CD4-positive, CD25-positive, alpha-beta regulatory T cell (primary cell): ENCODE measurements around the gene CHRNA10. TPM values are rescaled to one million over a fixed set of nuclear protein-coding genes. Genes with fewer than 3 reads are reported as not detected.

ENCODE experiments used
- polyA plus RNA-seq, 4 donors: library from polyadenylated mRNA; unstranded; fragments of 300-500 nt; fragmentation: Illumina TruSeq; gene quantifications; one replicate each; pipeline ENCODE4 v1.2.3, GENCODE V29; 2021
- total RNA-seq: library from RNA; stranded (reverse); gene quantifications from one replicate; pipeline ENCODE4 v1.2.3, GENCODE V29; 2022

CHRNA10 gene
- total and polyA plus RNA-seq, 5 donors from 2014 or later, result 0.21 to 1.4 (median 0.40) TPM; not detected in 2

Other genes with a start within 250 kb of the CHRNA10 start
- gene ART5, start 29.4 kb downstream of the CHRNA10 start, total RNA-seq, result not detected
- gene ART5, start 29.4 kb downstream of the CHRNA10 start, polyA plus RNA-seq, result not detected
- not detected for gene ART1, start 26.3 kb downstream of the CHRNA10 start, total RNA-seq
- not detected for gene ART1, start 26.3 kb downstream of the CHRNA10 start, polyA plus RNA-seq
- gene NUP98, start 126.2 kb upstream of the CHRNA10 start, total RNA-seq, result 131 TPM
- 10 to 100 TPM; 28.0 to 48.7 (median 44.6) TPM for gene NUP98, start 126.2 kb upstream of the CHRNA10 start, polyA plus RNA-seq
- gene PGAP2, start 137.2 kb upstream of the CHRNA10 start, total RNA-seq, result 11.6 TPM
- 10 to 100 TPM; 11.4 to 16.7 (median 14.0) TPM for gene PGAP2, start 137.2 kb upstream of the CHRNA10 start, polyA plus RNA-seq
- 173 TPM for gene RHOG, start 169.6 kb upstream of the CHRNA10 start, total RNA-seq
- gene RHOG, start 169.6 kb upstream of the CHRNA10 start, polyA plus RNA-seq, result 100 to 1,000 TPM; 222 to 276 (median 240) TPM
- gene STIM1, start 184.3 kb upstream of the CHRNA10 start, total RNA-seq, result 134 TPM
- 10 to 100 TPM; 25.7 to 30.6 (median 29.7) TPM for gene STIM1, start 184.3 kb upstream of the CHRNA10 start, polyA plus RNA-seq